Left cardiac atrium (tissue), 4 donors: ENCODE data around the gene CLK2. TPM values are rescaled to one million over a fixed set of nuclear protein-coding genes. Genes with fewer than 3 reads are reported as not detected.
"Not testable (repeated sequence)": the region's sequence is repeated elsewhere in the genome, so short reads cannot be mapped to it uniquely, and the experiment has no call there.

Source experiments
- ATAC-seq, 2 donors: fragments of 200-7000 bp; cut with Tn5 transposase; one replicate each; pipeline ENCODE4 v1.9.1; 2020; ENCODE audit warnings: mild to moderate bottlenecking in 2 of 2, moderate library complexity in 2 of 2
- DNase-seq: peaks from one replicate; pipeline ENCODE4 v3.0.0-alpha.2; 2020
- intact Hi-C, 2 donors: fragments of 100-400 bp; cut with DNase I; formaldehyde crosslinking; loops; one replicate each; pipeline versions ENCODE4 v1.14.1 to v1.15.1; 2022 to 2023
- total RNA-seq, 2 donors: library from RNA; stranded (reverse); fragmentation: NEBNext Ultra II Directional; extraction: Animal tissue kit (Norgen Biotek cat#: 25700); gene quantifications; one replicate each; pipeline ENCODE4 v1.2.1, GENCODE V29; 2021
- donor health status: DM: no; HTN: yes; CAD: no.
- donor health status: DM: no; HTN: yes; CAD: no; lungs with severe emphysema.
- donor health status: DM: yes; HTN: yes; CAD: no.
- donor health status: Dilated cardiomyopathy.

Gene CLK2
- total RNA-seq, 2 donors from 2014 or later, result 19.7 to 23.8 TPM

DNA sequence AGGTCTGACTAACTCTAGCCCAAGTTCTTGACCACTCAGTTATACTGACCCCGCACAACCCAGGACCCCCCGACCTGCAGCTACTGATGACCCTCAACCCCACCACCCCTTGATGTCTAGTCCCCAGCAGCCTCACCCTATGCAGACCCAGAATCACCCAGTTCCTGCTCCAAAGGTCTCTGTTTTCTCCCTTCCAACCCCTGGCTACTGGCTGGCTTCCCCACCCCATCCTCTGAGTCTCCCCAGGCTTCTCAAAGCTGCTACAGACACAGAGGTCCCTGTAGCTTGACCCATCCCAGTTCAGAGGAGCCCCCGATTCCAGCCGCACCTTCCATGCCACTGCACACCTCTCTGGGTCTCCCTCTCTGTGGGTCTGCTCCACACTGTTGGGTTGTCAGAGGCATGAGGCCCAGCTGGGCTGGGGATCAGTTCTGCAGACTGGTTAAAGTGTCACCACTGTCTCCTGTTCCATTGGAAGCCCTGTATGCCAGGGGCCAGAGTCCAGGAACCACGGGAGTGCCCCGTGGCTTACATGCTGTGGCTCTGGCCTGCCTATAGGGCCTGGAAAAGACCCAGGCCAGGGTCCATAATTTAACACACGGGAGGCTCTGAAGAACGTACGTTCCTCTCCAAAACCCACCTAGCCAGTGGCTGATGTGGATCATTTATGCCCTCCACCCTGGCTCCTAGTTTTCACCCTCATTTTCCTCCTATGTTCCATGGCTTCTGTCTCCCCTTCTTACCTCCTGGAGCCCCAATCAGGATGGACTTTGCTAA lies 27.4 kb upstream of the CLK2 start:
- intact Hi-C loops, result no loop called here
- DNase-seq (no peak), ATAC-seq (no peak)

DNA sequence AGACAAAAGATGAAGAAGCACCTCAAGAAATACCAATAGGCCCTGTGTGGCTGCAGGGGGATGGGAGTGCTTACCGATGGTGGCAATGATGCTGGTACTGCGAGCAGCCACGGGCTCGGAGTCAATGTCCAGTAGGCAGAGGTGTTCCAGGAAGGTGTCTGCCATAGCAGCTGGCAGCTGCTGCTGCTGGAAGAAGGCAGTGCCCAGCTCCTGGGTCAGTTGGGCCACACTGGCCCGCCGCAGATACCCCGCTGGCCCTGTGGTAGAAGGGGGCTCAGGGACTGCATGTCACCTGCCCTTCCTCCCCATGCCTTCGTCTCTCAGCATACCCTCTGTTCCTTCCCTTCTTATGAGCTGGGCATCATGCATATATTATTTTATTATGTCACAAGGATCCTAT lies 26.7 kb upstream of the CLK2 start:
- intact Hi-C loops, result no loop called here
- no peak for ATAC-seq
- DNase-seq, result no peak

DNA sequence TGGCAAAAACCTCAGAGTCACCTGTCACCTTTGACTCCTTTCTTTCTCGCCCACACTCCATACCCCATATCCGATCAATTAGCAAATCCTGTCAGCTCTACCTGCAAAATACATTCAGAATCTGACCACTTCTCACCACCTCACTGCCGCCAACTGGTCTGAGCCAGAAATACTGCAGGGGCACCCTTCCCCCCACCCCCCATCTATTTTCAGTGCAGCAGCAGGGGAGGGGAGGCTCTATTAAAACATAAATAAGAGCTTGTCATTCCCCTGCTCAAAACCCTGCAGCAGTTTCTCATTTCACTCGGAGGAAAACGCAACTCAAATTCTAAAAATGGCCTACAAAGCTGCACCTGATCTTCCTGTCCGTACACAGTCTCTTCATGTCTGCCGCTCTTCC lies 24.1 kb upstream of the CLK2 start:
- no peak for ATAC-seq
- no peak for DNase-seq
- intact Hi-C loops, result no loop called here

DNA sequence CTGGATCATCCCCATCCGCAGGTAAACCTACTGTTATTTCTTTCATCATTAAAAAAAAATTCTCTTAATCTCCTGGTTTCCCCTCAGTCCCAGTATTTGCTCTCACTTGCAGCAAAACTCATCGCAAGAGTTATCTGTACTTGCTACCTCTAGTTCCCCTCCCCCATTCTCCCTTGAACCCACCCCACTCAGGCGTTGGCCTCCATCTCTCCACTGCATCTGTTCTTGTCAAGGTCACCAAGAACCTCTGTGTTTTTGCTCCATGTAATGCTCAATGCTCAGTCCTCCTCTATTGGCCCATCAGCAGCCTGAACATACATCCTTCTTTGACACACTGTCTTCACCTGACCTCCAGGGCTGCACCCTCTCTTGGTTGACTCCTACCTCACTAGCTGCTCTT lies 23.4 kb upstream of the CLK2 start:
- no peak for DNase-seq
- ATAC-seq, result no peak
- intact Hi-C loops, result no loop called here

DNA sequence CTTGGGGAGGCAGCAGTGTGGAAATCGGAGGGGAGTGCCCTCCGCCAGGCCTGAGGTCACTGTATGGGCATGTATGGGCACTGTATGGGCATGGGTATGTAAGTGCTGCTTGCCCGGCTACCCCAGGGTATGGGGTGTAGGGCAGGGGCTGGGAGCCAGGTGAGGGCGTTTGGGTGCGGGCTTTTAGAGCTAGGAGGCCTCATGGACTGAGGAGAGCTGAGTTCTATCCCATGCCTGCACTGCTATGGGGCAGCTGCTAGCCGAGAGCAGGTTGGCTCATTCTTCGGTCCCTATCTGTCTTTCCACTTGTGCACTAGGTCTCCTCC lies 22.6 kb upstream of the CLK2 start:
- DNase-seq (no peak), ATAC-seq (no peak)
- intact Hi-C loops, result no loop called here

DNA sequence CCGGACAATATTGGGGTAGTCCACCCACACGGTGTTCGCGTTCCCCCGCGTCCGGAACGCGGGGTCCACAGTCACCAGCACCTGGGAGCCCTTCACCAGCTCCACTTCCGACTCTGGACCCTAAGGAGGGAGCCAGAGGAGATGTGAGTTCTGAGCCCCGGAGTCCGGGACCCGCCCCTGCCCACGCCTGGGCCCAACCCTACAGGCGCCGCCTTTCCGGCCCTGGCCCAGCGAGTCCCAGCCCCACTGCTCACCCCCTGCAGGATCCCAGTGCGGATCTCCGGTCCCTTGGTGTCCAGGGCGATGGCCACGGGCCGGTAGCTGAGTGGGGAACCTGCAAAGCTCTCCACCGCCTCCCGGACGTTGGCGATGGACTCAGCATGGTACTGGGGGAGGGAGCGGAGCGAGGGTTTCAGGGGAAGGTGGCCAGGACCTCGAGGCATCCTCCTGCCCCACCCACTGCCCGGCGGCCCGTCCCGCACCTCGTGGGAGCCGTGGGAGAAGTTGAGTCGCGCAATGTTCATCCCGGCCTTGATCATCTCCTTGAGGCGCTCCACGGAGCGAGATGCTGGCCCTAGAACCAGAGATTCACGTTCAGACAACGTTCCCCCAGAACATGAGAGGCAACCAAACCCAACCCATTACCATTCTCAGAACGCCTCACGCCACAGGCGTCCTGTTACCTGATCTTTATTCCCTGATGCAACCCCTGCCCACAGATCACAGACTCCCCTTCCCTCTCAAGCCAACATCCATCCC lies 22.1 kb upstream of the CLK2 start:
- no peak for DNase-seq
- peak in 1 of 2 donors; percentile 61 for ATAC-seq
- intact Hi-C loops, result no loop called here

DNA sequence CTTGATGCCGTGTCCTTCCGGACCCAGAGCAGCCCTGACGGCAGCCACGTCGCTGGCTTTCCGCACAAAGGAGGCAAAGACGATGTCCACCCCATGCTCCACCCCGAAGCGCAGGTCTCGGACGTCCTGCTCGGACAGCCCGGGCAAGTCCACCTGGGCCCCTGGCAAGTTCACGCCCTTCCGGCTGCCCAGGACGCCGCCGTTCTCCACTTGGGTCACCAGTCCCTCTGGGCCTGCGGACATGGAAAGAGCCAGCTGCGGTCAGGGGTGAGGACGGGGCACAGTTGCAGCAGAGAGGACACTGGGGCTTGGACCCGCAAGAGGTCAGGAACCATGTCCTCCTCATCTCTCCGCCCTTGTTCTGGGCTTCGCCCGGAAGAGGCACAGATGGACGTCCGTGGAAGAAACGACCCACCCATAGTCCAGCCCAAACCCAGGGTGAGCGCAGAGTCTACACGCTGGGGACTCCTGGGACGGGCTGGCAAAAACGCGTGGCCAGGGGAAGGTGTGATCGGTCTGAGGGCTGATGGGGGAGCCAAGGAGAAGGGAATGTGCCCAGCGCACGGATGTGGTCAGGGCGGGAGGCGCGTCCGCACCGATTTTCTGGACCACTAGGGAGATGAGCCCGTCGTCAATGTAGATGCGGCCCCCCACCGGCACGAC lies 21.3 kb upstream of the CLK2 start:
- intact Hi-C loops, result no loop called here
- ATAC-seq (peak; percentile 30 to 32), DNase-seq (no peak)

DNA sequence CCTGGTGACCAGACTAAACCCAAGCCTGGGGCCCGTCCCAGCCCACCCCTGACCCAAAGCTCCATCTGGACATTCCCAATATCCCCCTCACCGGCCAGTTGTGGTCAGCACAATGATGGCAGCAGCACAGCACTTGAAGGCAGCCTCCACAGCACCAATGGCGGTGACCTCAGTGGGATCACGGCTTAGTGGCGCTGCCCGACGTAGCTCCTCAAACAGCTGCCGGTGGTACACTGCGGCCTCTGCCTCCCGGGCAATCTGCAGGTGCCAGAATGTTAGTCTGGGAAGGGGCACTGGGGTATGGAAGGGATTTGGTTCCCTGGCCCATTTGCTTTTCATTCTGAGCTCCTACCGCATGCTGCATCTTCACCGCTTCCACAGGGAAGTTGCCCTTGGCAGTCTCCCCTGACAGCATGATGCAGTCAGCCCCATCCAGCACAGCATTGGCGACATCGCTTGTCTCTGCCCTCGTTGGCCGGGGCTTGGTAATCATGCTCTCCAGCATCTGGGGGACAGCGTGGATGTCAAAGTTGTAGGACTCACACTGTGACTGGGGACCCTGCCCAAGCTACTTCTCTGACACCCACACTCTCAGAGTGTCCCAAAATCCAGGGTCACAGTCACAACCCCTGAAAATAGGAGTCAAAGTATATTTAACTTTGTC lies 19.9 kb upstream of the CLK2 start:
- intact Hi-C loops, result no loop called here
- ATAC-seq, result no peak
- no peak for DNase-seq

DNA sequence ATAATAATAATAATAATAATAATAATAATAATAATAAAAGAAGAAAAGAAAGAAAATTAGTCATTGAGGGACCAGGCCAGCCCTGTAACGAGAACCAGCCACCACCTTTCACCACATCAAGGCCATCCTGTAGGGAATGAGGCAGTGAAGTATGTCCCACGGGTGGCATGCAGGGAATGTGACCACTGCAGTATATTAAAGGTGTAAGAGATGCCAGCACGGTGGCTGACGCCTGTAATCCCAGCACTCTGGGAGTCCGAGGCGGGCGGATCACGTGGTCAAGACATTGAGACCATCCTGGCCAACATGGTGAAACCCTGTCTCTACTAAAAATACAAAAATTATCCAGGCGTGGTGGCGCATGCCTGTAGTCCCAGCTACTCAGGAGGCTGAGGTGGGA lies 17.7 kb upstream of the CLK2 start:
- intact Hi-C loops, ATAC-seq, DNase-seq: not testable (repeated sequence)

DNA sequence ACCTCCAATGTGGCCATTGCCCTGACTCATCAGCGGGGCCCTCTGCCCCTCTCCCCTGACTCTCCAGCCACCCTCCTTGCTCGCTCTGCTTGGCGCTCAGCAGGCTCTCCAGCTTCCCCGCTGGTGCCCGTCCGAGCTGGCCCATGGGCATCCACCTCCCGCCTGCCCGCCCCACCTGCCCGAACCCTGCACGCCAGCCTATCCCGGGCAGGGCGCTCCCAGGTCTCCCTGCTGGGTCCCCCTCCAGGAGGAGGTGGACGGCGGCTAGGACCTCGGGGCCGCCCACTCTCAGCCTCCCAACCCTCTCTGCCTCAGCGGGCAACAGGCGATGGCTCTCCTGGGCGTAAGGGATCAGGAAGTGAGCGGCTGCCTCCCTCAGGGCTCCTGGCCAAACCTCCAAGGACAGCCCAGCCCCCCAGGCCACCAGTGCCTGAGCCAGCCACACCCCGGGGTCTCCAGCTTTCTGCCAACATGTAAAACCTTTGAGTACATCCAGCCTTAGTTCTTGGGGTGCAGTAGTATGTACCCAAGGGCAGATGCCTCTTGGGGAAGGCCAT lies 14.8 kb upstream of the CLK2 start:
- ATAC-seq (no peak), DNase-seq (no peak)
- intact Hi-C loops, result no loop called here

DNA sequence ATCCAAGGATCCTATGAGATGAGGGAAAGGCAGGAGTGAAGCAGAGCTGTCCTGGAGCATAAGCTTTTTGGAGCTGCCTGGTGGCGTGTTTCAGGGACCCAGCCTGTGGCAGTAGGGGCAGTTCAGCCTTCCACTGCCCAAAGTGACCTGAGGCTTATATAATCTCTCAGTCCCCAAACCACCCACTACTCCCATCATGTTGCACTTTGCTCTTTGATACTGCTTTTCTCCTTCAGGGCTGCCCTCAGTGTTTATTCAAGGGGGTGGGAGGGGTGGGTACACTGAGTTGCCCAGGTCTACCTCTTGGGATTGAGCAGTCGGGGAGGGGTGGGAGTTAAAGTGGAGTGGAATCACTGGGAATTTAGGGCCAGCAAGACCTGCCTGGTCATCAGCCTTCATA lies 13.2 kb upstream of the CLK2 start:
- DNase-seq (no peak), ATAC-seq (no peak)
- intact Hi-C loops, result no loop called here

DNA sequence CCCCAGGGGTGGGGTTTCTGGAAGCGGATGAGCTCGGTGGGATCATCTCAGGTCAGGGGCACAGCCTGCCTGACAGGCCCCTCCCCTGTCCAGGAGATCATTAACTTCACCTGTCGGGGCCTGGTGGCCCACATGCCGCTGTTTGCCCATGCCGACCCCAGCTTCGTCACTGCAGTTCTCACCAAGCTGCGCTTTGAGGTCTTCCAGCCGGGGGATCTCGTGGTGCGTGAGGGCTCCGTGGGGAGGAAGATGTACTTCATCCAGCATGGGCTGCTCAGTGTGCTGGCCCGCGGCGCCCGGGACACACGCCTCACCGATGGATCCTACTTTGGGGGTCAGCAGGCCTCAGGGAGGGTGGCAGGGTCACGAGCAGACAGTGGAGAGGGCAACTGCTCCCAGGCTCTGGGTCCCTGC lies 12.3 kb upstream of the CLK2 start:
- intact Hi-C loops, result no loop called here
- DNase-seq (no peak), ATAC-seq (no peak)

DNA sequence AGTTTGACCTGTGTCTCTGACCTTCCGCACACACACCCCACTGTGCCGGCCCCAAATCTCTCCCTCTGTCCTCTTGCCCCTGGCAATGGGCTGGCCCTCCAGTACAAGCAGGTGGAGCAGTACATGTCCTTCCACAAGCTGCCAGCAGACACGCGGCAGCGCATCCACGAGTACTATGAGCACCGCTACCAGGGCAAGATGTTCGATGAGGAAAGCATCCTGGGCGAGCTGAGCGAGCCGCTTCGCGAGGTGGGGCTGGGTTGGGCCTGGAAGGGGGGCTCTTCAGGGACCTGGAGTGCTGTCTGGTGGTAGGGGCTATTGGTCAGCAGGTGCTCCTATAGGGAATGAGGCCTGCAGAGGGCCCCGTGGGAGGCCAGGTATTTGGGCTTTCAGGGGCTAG lies 11.8 kb upstream of the CLK2 start:
- DNase-seq, result no peak
- no peak for ATAC-seq
- intact Hi-C loops, result no loop called here

DNA sequence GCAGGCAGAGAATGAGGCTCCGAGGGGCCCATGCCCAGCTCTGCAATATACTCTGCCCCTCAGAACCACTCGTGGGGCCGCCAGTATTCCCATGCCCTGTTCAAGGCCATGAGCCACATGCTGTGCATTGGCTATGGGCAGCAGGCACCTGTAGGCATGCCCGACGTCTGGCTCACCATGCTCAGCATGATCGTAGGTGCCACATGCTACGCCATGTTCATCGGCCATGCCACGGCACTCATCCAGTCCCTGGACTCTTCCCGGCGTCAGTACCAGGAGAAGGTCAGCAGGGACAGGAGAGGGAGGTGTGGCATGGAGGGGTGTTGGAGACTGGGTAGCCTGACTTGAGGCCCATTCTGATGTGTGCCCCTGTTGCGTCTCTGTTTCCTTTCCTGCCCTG lies 11.2 kb upstream of the CLK2 start:
- intact Hi-C loops, result no loop called here
- DNase-seq (no peak), ATAC-seq (no peak)

DNA sequence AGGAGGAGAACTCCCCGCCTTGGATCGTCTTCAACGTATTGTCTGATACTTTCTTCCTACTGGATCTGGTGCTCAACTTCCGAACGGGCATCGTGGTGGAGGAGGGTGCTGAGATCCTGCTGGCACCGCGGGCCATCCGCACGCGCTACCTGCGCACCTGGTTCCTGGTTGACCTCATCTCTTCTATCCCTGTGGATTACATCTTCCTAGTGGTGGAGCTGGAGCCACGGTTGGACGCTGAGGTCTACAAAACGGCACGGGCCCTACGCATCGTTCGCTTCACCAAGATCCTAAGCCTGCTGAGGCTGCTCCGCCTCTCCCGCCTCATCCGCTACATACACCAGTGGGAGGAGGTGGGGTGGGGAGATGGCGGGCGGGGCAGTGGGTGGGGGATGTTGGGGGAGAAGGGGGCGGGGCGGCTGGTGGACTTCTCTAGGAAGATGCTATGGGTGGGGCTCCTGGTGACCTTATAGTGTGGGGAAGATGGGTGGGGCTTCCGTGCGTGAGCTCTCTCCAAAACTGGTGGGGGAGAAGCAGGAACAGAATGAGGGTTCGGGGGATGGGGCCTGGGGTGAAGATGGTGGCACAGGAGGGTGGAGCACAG lies 9.3 kb upstream of the CLK2 start:
- intact Hi-C loops, result no loop called here

DNA sequence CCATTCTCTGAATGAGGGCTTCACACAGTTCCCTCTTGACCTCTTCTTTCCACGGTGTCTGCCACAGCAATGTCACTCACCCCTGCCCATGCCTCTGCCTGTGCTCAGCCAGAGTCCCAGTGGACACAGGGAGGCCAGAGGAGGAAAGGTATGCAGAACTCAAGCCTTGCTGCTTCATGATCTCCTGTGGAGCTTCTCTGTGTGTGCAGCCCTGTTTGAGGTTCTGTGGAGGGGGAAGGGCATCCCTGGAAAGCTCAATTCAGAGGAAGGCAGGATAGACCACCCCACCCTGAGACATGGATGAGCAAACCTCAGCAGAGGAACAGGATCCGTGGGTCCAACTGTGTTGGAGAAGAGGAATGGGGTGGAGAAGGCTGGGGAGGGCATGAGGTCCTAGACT lies 6.0 kb upstream of the CLK2 start:
- no peak for ATAC-seq
- intact Hi-C loops, result loop anchor here (2.0 to 5.0 kb wide), 2 partner anchors 43 to 44 kb away; partner anchors contain the start of gene RUSC1 (in 1 of the 2)

More for the DNA sequence above, 9.3 kb upstream of the CLK2 start:
- DNase-seq, result no peak
- no peak for ATAC-seq

DNA sequence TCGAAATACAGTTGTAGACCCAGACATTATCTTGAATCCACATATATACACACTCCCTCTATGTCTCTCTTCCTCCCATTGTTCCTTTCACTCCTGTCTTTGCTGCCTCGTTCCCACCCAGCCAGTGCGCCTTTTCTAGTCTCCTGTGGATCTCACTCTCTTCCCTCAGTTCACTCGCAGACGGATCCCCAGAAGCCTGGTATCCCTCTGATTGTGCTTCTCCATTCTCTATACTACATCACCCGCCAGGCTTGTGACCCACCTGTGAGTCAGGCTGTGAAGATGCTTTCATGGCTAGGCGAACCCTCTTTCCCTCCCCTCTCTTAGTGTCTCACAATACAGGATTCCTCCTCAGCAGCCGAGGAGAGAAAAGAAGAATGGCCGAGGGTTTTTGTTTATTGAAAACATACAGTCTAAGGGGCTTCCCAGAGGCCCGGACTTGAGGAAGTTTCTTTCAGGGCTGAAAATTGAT lies 5.4 kb upstream of the CLK2 start:
- ATAC-seq (no peak), DNase-seq (no peak)
- intact Hi-C loops, result loop anchor here (2.0 to 5.0 kb wide), 2 partner anchors 44 kb away; partner anchors contain the start of gene RUSC1 (in 1 of the 2)

More for the DNA sequence above, 6.0 kb upstream of the CLK2 start:
- DNase-seq, result no peak

DNA sequence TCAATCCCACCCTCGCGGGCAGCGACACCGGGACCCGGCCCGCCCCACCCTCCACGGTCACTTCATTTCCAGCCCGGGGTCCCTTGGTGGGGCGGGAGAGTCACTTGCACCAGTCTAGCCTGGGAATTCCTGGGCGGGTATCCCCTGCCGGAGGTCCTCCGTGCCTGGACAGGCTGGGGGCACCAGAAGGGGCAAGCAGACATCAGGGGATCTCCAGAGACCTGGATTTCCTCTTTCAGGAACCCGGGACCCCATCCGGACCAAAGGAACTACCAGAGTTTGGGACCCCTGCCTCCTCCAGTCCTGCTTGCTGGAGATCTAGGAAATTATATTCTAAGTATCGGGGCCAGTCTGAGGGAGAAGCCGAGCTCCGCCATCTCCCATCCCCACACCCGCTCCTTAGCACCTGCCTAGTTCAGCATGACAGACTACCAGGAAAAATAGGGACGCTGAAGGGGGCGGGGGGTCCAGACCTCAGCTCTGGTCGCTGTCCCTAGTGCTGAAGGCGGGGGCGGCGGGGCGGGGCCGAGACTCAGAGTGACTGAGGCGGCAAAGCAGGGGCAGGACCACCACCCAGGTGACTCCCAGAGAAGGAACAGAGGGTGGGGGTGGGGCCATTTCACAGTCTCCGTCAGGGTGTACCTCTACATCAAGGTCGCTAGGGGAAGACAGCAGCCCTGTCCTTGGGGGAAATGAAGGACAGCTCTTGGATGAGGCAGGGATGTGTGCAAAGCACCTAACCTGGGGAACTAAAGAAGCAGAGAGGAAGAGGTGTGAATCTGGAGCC lies 4.8 kb upstream of the CLK2 start:
- peak; percentile 70 for DNase-seq
- intact Hi-C loops, result loop anchor here (2.0 to 5.0 kb wide), 2 partner anchors 44 to 45 kb away; partner anchors contain the start of gene RUSC1 (in 1 of the 2)
- ATAC-seq, result peak; percentile 14 to 21
